Fibroblast of skin of right quadriceps (primary cell): Measurements from ENCODE around the gene GSTM5.
"Not testable (repeated sequence)": the region's sequence is repeated elsewhere in the genome, so short reads cannot be mapped to it uniquely, and the experiment has no call there.

ENCODE experiments used
- DNase-seq: peaks from one replicate; pipeline ENCODE4 v3.0.0-alpha.2; 2013

The GSTM5 gene

DNA sequence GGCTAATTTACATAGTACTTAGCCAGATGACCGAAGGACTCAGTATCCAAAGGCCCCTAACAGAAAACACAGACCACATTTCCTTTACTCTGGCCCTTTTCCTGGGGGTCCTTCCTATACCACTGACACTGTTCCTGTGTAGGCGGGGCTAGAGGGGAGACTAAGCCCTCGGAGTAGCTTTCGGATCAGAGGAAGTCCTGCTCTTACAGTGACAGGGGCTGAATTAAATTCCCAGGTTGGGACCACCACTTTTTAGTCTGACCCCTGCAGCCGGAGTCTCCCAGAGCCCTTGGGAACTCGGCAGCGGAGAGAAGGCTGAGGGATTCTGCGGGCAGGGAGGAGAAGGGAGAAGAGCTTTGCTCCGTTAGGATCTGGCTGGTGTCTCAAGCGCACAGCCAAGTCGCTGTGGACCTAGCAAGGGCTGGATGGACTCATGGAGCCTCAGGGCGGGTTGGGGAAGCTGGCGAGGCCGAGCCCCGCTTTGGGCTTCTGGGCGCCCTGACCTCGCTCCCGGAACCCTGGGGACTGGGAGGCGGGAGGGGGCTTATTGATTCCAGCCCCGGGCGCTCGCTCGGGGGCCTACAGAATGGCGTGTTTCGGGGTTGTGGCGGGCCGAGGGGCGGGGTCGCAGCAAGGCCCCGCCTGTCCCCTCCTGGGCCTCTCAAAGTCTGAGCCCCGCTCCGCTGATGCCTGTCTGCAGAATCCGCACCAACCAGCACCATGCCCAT lies at the start of gene GSTM5:
Gene GSTM5, plus strand, starts transcription at position 659 of the 728 bp plus-strand sequence. Its CDS starts 62 bp downstream, at position 721.
- DNase-seq: peak; percentile 16

GRCh38 chr1:109664671-109665070 lies 47.4 kb upstream of the GSTM5 start:
- no peak for DNase-seq

DNA sequence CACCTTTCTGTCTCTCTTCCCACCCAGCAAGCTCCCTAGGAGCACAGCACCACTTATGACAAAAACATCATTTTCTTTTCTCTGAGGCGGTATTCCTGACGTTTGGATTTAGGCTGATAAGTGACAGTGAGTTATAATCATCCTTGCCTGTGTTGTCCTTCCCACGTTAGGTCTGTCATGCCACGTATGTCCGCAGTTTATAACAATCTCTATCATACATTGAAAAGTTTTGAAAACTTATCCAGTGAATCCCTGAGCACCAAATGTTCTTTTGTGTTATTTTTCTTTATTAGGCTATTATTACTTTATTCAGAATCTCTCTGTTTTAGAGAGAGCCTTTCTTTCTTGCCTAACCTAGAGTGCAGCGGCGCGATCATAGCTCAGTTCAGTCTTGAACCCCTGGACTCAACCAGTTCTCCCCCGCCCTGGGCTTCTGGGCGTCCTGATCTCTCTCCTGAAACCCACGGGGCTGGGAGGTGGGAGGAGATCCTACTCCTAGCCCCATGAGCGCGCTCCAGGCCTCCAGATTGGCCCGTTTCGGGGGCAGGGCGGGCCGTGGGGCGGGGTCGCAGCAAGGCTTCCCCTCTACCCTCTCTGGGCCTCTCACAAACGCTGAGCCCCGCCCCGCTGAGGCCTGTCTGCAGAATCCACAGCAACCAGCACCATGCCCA lies 44.5 kb upstream of the GSTM5 start, which contains the start of gene GSTM2:
Gene GSTM2, plus strand, starts transcription at position 606 of the 671 bp plus-strand sequence. Its CDS starts 59 bp downstream, at position 665.
- peak; percentile 85 for DNase-seq

DNA sequence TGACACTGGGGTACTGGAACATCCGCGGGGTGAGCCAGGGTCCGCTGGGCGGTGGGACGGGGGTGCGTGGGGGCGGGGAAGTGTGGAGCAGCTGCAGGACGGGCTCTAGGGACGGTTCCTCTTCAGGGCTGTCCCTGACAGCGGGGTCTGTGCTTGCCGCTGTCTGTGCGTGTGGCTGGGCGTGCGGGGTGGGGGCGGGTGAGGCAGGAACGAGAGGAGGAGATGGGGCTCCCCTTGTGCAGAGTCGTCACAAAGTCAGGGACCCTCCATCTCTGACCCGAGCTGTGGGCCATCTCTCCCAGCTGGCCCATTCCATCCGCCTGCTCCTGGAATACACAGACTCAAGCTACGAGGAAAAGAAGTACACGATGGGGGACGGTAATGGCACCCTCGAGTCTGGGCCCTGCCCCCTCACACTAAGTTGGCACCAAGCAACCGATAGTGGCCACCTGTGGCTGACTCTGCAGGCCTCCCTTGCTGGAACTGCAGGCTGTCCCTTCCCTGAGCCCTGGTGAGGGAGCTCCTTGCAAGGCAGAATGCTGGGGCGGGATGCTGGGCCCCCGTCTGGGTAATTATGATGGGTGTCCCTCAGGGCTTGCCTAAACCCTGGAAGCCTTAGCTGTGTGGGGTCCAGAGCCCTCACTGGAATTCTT lies 43.8 kb upstream of the GSTM5 start:
- no peak for DNase-seq

- DNase-seq: no peak
These were observed 42.7 kb upstream of the GSTM5 start for GRCh38 chr1:109669246-109669948.

DNA sequence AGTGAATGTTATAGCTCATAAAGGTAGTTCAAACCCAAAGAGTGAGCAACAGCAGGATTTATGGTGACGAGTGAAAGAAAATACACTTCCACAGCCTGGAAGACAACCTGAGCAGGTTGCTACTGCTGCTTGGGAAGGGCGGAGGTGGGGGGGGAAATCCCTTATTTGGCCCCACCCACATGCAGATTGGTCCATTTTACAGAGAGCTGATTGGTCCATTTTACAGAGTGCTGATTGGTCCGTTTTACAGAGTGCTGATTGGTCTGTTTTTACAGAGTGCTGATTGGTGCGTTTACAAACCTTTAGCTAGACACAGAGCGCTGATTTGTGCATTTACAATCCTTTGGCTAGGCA lies 42.1 kb upstream of the GSTM5 start:
- not testable (repeated sequence) for DNase-seq

DNA sequence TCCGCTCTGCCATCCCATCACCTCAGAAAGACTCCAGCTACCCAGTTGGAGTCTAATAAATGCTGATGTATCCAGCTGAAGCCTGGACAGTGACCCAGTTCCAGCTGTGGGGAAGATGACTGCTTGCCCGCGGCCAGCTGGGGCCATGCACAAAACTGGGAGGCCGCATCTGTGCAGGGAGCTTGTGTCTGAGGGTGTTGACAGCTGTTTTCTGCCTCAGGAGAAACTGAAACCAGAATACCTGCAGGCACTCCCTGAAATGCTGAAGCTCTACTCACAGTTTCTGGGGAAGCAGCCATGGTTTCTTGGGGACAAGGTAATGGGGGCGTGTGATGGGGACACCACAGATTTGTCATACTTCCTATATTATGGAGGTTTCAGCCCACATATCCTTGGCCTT lies 41.0 kb upstream of the GSTM5 start:
- DNase-seq: no peak

DNA sequence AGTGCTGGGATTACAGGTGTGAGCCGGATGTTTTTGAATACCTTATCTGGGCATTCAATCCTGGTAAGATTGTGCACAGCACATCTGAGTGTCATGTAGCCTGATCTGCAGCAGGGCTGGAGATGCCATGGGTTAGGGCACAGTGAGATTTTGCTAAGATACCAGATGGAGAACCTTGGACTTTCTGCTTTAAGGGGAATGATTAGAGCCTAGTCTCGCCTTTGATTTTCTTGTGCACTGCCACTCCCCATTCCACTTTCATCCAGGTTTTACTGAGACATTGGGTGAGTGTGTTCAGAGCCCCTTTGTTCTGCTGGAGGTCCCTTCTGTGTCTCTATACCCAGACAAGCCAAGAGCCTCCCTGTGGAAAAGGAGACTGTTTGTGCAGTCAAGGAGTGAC lies 38.2 kb upstream of the GSTM5 start:
- not testable (repeated sequence) for DNase-seq

GRCh38 chr1:109676683-109677381 lies 35.2 kb upstream of the GSTM5 start:
- not testable (repeated sequence) for DNase-seq

DNA sequence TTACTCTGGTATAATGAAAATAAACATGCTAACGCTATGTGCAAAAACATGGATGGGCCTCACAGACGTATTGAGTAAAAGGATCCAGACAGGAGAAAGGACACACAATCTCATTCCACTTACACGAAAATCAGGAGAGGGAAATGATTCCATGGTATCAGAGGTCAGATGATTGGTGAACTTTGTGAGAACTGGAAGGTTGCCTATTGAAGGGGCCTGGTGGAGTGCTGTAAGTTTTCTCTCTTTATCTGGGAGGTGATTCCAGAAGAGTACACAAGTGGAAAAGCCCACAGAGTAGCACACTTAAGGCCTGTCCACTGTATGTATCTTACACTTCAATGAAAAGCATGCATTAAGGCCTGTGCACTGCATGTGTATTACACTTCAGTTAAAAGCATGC lies 34.6 kb upstream of the GSTM5 start:
- DNase-seq: no peak

GRCh38 chr1:109678637-109679036 lies 33.4 kb upstream of the GSTM5 start:
- not testable (repeated sequence) for DNase-seq

DNA sequence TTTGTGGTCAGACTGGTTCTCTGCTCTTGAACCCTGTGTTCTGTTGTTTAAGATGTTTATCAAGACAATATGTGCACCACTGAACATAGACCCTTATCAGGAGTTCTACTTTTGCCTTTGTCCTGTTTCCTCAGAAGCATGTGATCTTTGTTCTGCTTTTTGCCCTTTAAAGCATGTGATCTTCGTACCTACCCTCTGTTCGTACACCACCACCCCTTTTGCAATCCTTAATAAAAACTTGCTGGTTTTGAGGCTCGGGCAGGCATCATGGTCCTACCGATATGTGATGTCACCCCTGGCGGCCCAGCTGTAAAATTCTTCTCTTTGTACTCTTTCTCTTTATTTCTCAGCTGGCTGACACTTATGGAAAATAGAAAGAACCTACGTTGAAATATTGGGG lies 27.3 kb upstream of the GSTM5 start:
- not testable (repeated sequence) for DNase-seq

DNA sequence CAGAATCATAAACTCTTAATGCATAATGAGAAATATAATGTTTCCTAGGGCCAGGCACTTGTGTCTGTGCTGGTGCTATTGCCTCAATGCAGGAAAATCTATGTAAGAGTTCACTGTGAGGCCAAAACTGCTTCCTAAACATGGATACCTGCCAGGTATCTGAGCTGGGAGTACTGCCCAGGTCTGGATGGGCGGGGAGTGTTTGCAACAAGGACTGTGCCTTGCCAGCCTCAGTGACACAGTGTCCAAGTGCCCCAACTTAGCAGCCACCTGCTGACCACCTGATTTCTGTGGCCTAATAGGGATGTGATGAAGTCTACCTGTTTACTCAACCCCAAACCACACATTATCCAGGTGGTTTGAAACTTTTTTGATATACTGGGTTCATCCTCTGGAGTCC lies 26.7 kb upstream of the GSTM5 start:
- DNase-seq: not testable (repeated sequence)

- DNase-seq: not testable (repeated sequence)
These were observed 26.2 kb upstream of the GSTM5 start for GRCh38 chr1:109685890-109686289.

GRCh38 chr1:109687109-109687508 lies 24.9 kb upstream of the GSTM5 start:
- not testable (repeated sequence) for DNase-seq

DNA sequence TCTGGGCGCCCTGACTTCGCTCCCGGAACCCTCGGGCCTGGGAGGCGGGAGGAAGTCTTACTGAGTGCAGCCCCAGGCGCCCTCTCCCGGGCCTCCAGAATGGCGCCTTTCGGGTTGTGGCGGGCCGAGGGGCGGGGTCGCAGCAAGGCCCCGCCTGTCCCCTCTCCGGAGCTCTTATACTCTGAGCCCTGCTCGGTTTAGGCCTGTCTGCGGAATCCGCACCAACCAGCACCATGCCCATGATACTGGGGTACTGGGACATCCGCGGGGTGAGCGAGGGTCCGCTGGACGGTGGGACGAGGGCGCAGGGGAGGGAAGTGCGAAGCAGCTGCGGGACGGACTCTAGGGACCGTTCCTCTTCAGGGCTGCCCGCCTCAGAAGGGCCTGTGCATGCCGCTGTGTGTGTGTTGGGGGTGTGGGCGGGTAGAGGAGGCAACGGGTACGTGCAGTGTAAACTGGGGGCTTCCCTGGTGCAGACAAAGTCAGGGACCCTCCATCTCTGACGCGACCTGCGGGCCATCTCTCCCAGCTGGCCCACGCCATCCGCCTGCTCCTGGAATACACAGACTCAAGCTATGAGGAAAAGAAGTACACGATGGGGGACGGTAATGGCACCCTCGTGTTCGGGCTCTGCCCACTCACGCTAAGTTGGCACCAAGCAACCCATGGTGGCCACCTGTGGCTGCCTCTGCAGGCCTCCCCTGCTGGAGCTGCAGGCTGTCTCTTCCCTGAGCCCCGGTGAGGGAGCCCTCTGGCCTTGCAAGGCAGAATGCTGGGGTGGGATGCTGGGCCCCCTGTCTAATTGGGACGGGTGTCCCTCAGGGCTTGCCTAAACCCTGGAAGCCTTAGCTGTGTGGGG lies 24.2 kb upstream of the GSTM5 start, which contains the start of gene GSTM1:
Gene GSTM1, plus strand, starts transcription at position 177 of the 859 bp plus-strand sequence. Its CDS starts 57 bp downstream, at position 234.
- DNase-seq: peak; percentile 77

DNA sequence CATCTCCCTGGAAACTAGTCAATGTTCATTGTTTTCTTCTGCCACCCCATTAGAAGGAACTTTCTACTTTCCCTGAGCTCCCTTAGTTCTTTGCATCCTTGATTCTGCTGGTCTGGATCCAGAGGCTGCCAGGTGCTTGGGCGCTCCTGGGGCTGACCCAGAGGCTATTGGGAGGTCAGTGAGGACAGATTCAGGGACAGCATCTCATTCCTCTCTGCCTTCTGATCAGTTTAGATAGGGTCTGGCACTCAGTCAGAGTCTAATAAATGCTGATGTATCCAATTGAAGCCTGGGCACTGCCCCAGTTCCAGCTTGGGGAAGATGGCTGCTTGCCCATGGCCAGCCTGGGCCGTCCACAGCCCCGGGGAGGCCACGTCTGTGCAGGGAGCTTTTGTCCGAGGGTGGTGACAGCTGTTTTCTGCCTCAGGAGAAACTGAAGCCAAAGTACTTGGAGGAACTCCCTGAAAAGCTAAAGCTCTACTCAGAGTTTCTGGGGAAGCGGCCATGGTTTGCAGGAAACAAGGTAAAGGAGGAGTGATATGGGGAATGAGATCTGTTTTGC lies 22.1 kb upstream of the GSTM5 start:
- no peak for DNase-seq

- no peak for DNase-seq
These were observed 20.3 kb upstream of the GSTM5 start for GRCh38 chr1:109691759-109692158.

DNA sequence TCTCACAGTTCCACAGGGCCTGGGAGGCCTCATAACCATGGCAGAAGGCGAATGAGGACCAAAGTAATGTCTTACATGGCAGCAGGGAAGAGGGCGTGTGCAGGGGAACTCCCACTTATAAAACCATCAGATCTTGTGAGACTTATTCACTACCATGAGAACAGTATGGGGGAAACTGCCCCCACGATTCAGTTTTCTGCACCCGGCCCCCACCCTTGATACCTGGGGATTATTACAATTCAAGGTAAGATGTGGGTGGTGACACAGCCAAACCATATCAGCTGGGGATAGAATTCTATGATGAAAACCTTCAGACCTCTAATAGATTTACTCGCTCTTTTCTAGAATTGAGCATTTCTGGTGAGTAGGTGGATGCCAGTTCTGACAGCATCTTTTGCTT lies 17.7 kb upstream of the GSTM5 start:
- not testable (repeated sequence) for DNase-seq

GRCh38 chr1:109695138-109695537 lies 16.9 kb upstream of the GSTM5 start:
- DNase-seq: not testable (repeated sequence)

DNA sequence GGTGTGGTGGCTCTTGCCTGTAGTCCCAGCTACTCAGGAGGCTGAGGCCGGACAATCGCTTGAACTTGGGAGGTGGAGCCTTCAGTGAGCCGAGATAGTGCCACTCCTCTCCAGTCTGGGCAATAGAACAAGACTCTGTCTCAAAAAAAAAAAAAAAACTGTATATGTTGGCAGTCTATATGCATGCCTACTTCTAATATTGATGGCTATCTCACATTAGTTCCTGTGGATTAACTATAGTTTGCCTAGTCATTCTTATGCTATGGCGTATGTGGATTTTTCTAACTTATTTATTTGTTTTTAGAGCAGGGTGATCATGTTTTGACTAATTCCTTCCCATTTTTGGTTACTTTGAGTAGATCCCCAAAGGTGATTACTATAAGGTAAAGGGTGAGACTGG lies 15.0 kb upstream of the GSTM5 start:
- no peak for DNase-seq
